H1 (cell line): ENCODE results near the gene FIGNL2. TPM values are rescaled to one million over a fixed set of nuclear protein-coding genes. Genes with fewer than 3 reads are reported as not detected.

Experiments
- CHD7 ChIP-seq: fragments of 300-600 bp; sonication (generic); IDR thresholded peaks from 2 replicates; pipeline ENCODE4 v1.7.1; 2012; ENCODE audit warnings: low read length, moderate library complexity, mild to moderate bottlenecking, inconsistent platforms; ENCODE audit not compliant: insufficient replicate concordance
- polyA plus RNA-seq, 7 experiments: library from polyadenylated mRNA; depleted of rRNA in 3 of 7; stranded (reverse) in 5 of 7; unstranded in 2 of 7; fragments of >200 nt in 5 of 7; fragments of 200-250 nt in 2 of 7; gene quantifications; 1 replicate in 5 of 7; 2 replicates in 1 of 7; 4 replicates in 1 of 7; pipeline versions ENCODE4 v1.2.1 to v1.2.3, GENCODE V29; 2011 to 2013; ENCODE audit warnings: missing spikeins in 2 of 7, mixed read lengths in 2 of 7
- total RNA-seq: library from RNA; stranded (reverse); fragmentation: NEBNext Ultra II Directional; extraction: Animal tissue kit (Norgen Biotek cat#: 25700); gene quantifications from 2 replicates; pipeline ENCODE4 v1.2.1, GENCODE V29; 2021

The FIGNL2 gene
- total and polyA plus RNA-seq, 2 of the 8 experiments (the other 6 are each of a cell fraction or from before 2014, with no cell fraction given): 6.5 to 7.1 TPM

DNA sequence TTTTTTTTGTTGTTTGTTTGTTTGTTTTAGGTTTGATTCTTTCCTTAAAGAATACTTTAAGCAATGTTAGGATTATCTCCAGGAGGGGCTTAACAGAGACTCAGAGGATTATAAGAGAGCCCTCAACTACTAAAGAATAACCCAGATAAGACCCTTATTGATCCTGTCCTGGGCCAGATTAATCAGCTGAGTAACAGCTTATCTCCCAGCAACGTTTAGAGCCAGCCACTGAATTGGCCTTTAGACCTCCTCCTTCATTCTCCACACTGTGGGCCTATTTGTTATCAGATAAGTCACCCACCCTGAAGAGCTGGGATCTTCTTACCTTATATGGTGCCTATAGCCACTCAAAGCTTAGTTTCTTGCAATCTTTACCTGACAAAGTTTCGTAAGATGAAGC is 71.1 kb downstream of the FIGNL2 start (continued):
- TF ChIP-seq CHD7: no peak
